Head of caudate nucleus (tissue), 42 donors: Measurements from ENCODE around the gene IVD.

Experiments
- DNase-seq, 42 donors: peaks; one replicate each; pipeline versions ENCODE4 v3.0.0 to v3.0.0-alpha.2; 2020 to 2021; ENCODE audit warnings: mixed read lengths in 7 of 42
- intact Hi-C: fragments of 100-400 bp; cut with DNase I; formaldehyde crosslinking; loops from one replicate; pipeline ENCODE4 v1.15.0; 2022

Gene IVD

DNA sequence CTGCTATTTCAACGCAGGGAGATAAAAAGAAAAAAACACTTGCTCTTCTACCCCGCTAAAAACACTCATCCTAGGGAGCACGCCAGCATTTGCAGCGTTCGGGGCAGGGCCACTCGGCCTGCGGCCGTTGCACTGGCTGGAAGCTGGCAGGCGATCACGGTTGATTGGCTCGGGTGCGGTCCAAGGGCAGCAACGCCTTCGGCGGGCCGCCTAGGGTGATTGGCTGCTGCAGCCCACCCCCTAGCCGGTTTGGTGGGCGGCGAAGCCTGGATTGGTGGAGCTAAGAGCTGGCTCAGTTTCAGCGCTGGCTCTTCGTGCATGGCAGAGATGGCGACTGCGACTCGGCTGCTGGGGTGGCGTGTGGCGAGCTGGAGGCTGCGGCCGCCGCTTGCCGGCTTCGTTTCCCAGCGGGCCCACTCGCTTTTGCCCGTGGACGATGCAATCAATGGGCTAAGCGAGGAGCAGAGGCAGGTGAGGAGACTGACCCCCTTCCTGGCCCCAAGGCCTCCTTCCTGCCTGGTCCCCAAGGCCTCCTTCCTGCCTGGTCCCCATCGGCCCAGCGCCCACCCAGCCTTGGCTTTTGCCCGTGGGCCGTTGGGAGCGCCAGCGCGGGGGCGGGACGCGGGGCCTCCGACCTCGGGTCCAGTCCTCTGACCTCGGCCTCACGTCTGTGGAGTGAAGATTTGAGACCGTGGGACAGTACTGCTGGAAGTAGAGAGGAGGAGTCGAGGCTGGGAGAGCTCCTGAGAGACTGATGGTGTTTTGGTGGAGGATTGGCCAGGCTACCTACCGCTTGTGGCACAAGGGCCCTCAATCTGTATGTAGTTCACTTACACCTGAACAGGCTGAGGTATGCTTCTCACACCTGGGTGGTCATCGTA is at the start of gene IVD:
Gene IVD (plus strand): TSS at position 295 of the 881 bp plus-strand sequence. CDS start 33 bp downstream, at position 328.
- intact Hi-C loops: no loop called here

DNA sequence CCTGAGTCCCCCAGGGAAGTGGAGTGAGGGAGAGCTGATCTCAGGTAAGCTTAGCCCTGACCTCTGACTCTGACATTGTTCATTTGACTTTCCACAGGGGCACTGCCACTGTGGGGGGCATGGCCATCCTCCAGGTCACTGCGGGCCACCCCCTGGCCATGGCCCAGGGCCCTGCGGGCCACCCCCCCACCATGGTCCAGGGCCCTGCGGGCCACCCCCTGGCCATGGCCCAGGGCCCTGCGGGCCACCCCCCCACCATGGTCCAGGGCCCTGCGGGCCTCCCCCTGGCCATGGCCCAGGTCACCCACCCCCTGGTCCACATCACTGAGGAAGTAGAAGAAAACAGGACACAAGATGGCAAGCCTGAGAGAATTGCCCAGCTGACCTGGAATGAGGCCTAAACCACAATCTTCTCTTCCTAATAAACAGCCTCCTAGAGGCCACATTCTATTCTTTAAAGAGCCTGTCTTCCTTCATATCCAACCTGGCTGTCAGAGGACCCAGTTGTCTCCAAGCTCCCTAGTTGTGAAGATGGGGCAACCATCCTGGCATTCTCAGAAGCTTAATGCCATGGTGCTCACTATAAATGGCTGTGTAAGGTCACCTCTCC is 49.5 kb upstream of the IVD start:
- DNase-seq: no peak
- intact Hi-C loops: no loop called here

More for the DNA sequence above, at the start of gene IVD:
- peak; percentile 94 to 99 (median 98) for DNase-seq

- no peak for DNase-seq
- intact Hi-C loops: no loop called here
Measured at GRCh38 chr15:40357246-40357645, 48.3 kb upstream of the IVD start.

DNA sequence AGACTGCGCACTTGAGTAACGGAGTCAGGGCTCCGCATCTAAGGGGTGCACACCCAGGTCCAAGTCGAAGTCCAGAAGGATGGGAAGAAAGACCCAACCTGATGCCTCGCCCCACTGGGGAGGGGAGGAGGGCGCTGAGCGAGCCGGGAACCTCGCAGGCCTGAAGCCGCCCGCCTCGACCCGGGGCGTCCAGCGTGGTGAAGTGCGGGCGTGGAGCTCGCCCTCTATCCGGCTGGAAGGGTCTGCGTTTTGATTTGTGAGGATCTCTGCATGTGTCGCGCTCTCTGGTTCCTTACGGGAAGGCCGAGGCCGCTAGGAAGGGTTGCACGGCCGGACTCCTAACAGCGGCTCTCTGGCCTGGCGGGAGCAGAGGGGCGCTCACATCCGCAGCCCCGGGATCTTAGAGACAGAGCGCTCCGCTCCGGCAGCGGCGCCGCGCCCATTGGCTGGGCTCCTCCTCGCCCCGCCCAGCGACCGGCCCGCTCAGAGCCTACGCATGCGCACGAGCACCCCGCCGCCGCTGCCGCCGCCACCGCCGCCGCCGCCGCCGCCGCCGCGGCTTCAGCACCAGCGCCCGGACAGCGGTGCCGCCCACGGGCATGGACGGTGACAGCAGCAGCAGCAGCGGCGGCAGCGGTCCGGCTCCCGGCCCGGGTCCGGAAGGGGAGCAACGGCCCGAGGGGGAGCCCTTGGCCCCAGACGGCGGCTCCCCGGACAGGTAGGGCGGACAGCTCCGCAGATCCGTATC is 47.7 kb upstream of the IVD start, which contains the start of gene DISP2:
Gene DISP2 (plus strand): TSS at position 497 of the 748 bp plus-strand sequence. CDS start 103 bp downstream, at position 600.
- DNase-seq: peak; percentile 59 to 95 (median 89)
- intact Hi-C loops: no loop called here

DNA sequence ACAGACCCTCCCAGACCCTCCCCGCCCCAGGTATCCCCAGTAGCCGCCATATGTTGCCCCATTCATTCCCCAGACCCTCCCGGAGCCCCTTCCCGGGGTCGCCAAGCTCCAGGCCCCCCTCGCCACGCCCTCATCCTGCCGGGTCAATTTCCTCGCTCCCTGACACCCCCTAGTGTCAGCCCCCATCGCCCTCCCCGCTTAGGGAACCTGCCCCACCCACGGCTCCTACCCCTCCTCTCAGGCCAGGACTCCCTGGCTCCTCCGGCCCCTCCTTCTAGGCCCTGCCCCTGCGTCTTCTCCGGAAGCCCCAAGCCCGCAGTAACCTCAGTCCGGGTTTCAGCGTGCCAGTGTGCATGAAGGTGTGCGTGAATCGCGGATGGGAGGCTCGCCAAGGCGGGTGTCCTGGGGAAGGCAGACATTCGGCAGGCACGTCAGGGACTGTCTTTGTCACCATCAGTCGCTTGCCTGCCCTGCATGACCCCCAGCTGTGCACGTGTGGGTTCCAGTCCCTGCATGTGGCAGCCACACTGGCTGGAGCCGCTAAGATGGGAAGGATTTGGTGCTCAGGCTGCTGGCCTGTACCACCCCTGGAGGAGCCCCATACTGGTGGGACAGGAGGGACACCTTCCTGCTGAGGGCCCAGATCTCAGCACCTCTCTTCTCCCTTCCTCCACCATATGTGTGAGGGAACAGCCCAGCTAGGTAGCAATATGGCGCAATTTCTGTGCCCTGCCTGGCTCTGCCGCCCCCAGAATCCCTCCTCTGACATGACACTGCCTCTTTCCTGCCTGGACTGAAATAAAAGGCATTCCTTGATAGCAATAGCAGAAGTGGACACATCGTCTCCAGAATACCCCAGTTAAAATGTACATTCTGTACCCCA is 46.9 kb upstream of the IVD start:
- intact Hi-C loops: no loop called here
- peak in 28 of 42 donors; percentile 16 to 77 (median 56) for DNase-seq

GRCh38 chr15:40360015-40360414 is 45.6 kb upstream of the IVD start:
- DNase-seq: no peak
- intact Hi-C loops: no loop called here

DNA sequence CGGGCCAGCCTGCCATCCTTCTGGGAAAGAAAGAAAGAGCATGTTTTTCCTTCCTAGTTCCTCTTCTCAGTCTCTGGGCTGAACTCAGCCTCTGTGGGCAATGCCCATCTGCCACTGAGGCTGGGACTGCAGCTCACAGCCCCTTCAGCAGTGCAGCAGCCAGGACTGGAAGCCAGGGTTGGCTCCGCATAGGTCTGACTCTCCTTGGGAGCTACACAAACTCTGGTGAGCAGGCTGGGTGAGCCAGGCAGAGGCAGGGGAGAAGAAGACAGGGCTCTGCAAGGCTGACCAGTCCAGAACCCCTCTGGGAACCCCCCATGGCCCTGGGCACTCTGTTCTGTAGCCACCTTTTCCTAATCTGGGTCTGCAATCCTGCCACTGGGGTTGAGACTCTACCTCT is 44.0 kb upstream of the IVD start:
- no peak for DNase-seq
- intact Hi-C loops: no loop called here

- intact Hi-C loops: no loop called here
- no peak for DNase-seq
Measured at GRCh38 chr15:40363611-40364010, 42.0 kb upstream of the IVD start.

DNA sequence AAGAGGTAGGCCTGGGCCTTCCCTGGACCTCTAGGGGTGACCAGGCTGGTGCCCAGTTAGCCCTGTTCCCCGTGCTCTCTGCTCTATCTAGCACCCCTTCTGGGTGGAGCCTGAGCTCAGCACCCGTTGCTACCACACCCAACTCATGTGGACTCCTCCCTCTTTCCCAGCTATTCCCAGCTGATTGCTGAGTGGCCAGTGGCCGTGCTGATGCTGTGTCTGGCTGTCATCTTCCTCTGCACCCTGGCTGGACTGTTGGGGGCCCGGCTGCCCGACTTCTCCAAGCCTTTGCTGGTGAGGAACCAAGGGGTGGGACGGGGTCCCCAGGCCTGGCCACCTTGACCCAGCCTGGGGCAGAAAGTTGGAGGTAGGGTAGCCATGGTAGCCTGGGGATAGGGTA is 41.3 kb upstream of the IVD start:
- no peak for DNase-seq
- intact Hi-C loops: no loop called here

- intact Hi-C loops: loop anchor here (5.0 kb wide), 1 partner anchor 37 kb away; no protein-coding TSS in a partner anchor
- no peak for DNase-seq
Measured at GRCh38 chr15:40365016-40365415, 40.6 kb upstream of the IVD start.

DNA sequence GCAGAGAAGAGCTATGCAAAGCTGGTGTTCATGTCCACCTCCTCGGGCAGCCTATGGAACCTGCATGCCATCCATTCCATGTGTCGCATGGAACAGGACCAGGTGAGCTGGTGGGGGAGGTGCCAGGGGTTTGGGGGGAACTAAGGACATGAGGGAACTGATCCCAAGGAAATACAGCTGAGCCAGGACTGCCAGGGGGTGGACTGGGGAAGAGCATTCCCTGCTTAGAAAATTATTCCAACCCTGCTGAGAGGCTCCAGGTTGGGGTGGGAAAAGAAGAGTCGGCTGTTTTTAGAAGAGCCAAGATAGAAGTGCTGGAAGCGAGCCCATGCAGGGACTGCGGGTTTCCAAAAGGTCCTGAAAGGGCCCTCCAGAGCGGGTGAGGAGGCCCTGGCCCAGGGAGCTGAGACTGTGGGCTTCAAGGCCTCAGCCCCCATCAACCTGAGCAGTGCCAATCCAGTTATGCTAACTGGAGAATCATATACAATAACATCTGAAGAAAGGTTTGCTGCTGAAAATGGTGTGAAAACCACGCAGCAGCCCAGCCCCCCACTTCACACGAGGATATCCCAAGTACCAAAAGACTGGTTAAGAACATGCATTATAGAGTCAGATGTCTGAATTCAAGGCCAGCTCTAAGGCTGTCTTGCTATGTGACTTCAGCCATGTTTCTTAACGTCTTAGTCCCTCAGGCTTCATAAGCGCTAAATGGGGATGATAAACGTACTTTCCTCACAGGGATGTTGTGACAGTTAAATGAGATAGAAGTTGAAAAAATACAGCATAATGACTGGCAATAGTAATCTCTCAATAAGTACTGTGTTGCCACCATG is 39.8 kb upstream of the IVD start:
- DNase-seq: no peak
- intact Hi-C loops: loop anchor here (5.0 kb wide), 1 partner anchor 36 kb away; no protein-coding TSS in a partner anchor

DNA sequence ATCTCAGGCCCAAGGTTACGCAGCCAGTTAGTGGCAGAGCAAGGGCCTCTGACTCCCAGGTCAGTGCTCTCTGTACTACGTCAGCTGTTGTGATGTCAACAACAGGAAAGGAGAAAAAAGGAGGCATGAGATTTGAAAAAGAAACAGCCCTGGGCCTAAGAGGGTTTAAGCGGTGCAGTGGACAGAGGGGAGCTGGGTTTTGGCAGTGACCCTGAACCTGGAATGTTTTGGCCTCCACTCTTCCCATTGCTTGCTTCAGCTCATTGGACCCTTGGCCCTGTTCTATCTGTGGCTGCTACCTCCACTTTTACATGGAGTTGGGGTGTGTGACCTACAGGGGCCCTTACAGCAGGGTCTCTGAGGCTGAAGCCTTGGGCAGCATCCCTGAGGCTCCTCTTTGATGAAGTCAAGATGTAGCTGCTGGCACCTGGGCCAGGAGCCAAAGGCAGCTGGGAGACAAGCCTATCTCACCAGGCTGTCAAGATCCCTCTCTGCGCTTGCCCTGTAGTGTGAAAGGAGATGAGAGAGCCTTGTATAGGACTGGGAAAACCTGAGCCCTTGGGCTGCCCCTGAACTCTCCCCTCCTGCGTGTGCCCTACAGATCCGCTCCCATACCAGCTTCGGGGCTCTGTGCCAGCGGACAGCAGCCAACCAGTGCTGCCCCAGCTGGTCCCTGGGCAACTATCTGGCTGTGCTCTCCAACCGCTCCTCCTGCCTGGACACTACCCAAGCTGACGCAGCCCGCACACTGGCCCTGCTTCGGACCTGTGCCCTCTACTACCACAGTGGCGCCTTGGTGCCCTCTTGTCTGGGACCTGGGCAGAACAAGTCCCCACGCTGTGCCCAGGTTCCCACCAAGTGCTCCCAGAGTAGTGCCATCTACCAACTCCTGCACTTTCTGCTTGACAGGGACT is 38.9 kb upstream of the IVD start:
- intact Hi-C loops: loop anchor here (5.0 kb wide), 1 partner anchor 36 kb away; no protein-coding TSS in a partner anchor
- DNase-seq: peak; percentile 40 to 91 (median 81)

DNA sequence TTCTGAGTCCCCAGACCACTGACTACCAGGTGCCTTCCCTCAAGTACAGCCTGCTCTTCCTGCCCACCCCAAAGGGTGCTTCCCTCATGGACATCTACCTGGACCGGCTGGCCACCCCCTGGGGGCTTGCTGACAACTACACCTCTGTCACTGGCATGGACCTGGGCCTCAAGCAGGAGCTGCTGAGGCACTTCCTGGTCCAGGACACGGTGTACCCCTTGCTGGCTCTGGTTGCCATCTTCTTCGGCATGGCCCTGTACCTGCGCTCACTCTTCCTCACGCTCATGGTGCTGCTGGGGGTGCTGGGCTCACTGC is 38.3 kb upstream of the IVD start:
- intact Hi-C loops: loop anchor here (5.0 kb wide), 1 partner anchor 35 kb away; no protein-coding TSS in a partner anchor
- no peak for DNase-seq

DNA sequence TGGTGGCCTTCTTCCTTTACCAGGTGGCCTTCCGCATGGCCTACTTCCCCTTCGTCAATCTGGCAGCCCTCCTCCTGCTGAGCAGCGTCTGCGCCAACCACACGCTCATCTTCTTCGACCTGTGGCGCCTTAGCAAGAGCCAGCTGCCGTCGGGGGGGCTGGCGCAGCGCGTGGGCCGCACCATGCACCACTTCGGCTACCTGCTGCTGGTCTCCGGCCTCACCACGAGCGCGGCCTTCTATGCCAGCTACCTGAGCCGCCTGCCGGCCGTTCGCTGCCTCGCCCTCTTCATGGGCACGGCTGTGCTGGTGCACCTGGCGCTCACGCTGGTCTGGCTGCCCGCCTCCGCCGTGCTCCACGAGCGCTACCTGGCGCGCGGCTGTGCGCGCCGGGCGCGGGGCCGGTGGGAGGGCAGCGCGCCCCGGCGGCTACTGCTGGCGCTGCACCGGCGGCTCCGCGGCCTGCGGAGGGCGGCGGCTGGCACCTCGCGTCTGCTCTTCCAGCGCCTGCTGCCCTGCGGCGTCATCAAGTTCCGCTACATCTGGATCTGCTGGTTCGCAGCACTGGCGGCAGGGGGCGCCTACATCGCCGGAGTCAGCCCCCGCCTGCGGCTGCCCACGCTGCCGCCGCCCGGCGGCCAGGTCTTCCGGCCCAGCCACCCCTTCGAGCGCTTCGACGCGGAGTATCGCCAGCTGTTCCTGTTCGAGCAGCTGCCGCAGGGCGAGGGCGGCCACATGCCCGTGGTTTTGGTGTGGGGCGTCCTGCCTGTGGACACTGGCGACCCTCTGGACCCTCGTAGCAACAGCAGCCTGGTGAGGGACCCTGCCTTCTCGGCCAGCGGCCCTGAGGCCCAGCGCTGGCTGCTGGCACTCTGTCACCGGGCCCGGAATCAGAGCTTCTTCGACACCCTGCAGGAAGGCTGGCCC is 37.6 kb upstream of the IVD start:
- peak; percentile 59 to 89 (median 77) for DNase-seq
- intact Hi-C loops: loop anchor here (5.0 kb wide), 1 partner anchor 34 kb away; no protein-coding TSS in a partner anchor

DNA sequence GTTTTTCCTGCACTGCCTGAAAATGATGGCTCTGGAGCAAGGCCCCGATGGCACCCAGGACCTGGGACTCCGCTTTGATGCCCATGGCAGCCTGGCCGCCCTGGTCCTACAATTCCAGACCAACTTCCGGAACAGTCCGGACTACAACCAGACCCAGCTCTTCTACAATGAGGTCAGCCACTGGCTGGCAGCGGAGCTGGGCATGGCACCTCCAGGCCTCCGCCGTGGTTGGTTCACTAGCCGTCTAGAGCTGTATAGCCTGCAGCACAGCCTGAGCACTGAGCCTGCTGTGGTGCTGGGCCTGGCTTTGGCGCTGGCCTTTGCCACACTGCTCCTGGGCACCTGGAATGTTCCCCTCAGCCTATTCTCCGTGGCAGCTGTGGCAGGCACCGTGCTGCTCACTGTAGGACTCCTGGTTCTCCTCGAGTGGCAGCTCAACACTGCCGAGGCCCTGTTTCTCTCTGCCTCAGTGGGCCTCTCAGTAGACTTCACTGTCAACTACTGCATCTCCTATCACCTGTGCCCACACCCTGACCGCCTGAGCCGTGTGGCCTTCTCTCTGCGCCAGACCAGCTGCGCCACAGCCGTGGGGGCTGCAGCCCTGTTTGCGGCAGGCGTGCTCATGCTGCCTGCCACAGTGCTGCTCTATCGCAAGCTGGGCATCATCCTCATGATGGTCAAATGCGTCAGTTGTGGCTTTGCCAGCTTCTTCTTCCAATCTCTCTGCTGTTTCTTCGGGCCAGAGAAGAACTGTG is 36.7 kb upstream of the IVD start:
- intact Hi-C loops: loop anchor here (5.0 kb wide), 1 partner anchor 33 kb away; no protein-coding TSS in a partner anchor

More for the DNA sequence above, 36.7 kb upstream of the IVD start:
- DNase-seq: no peak
